ENCODE data around the gene GRIA4.

GRIA4 gene

DNA sequence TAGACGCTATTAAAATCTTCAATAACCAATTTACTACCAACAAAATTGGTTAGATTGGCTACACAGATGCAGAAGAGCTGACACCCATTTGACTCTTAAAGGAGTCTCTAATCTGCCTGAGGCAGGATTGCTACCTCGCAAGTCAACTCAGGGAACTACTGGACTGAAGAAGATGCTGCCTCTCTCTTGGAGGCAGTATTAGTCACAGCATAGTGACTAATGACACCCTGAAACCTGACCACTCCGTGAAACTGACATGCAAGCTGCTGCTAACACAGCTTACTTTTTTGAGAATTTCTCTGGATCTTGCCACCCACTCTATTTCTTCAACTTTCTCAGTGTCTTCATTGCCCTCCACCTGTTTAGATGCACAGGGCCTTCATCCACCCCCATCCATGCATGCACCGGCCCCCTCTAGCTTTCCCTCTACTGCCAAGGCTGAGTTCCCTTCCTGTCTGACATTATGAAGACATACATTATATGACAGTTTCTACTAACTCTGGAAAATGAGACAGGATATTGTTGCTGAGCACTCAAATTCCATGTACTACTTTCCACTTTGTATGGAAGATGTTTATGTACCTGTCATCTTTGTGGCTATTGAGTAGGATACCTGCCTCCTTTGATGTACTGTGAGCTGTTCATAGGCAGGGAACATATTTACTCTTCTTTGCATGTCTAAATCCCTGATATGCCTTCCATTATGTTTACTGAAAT lies 229.0 kb downstream of the GRIA4 start:
- no peaks in the 10 kb centered on the region for H3K9me3 ChIP-seq (ENCODE audit: insufficient read depth, low read depth, low read length)
- no peaks in the 10 kb centered on the region for H3K4me1 ChIP-seq (ENCODE audit: insufficient read depth, low read length)
- H3K27ac ChIP-seq (ENCODE audit: low read length): no peak overlapping the region
- no peak overlapping the region for H3K4me3 ChIP-seq (ENCODE audit: low read length)
- H3K27me3 ChIP-seq (ENCODE audit: insufficient read depth, low read length): no peaks in the 10 kb centered on the region
- no peak overlapping the region for H3K9ac ChIP-seq (ENCODE audit: low read depth, low read length)
- H3K36me3 ChIP-seq (ENCODE audit: insufficient read depth, low read depth, low read length): no peaks in the 10 kb centered on the region

DNA sequence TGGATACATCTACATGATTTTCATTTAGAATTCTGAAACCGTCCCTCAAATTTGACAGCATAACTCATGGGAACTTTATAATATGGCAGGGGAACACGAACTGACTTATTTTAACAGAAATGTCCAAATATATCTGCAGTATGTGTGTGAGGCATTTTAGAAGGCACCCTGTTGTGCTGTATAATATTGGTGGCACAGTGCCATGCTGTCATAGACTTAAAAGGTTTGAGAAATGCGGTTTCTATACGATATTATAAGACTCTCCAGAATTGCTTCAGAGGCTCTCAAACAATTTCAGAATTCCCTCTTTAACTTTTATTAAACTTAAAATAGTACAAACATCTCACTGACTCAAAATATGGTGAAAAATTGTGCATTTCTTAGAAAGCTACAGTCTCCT lies 230.5 kb downstream of the GRIA4 start:
- Histone ChIP-seq H3K27ac (ENCODE audit: low read length) (no peak overlapping the region), H3K9me3 (ENCODE audit: insufficient read depth, low read depth, low read length) (no peaks in the 10 kb centered on the region), H3K27me3 (ENCODE audit: insufficient read depth, low read length) (no peaks in the 10 kb centered on the region), H3K9ac (ENCODE audit: low read depth, low read length) (no peak overlapping the region), H3K4me1 (ENCODE audit: insufficient read depth, low read length) (no peaks in the 10 kb centered on the region), H3K36me3 (ENCODE audit: insufficient read depth, low read depth, low read length) (no peaks in the 10 kb centered on the region), H3K4me3 (ENCODE audit: low read length) (no peak overlapping the region)

DNA sequence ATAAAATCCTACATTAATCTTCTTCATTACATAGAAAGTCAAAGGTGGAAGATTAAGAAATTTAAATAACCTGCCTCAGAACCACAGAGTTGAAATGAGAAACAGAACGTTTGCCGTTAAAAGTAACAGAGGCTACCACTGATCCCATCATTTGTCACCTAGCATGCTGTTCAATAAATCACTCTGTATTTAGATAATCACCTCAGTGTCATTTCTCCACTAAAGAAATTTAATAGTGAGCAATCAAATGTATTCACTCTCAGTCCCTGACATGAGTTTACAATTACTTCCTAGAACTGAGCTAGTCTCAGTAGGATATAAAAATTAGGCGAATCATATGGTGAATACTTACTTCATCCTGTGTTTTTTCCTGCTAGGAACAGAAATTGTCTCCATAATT lies 242.5 kb downstream of the GRIA4 start:
- H3K9me3 ChIP-seq (ENCODE audit: insufficient read depth, low read depth, low read length): no peaks in the 10 kb centered on the region
- no peak overlapping the region for H3K27ac ChIP-seq (ENCODE audit: low read length)
- H3K36me3 ChIP-seq (ENCODE audit: insufficient read depth, low read depth, low read length): no peaks in the 10 kb centered on the region
- no peak overlapping the region for H3K9ac ChIP-seq (ENCODE audit: low read depth, low read length)
- no peaks in the 10 kb centered on the region for H3K27me3 ChIP-seq (ENCODE audit: insufficient read depth, low read length)
- H3K4me3 ChIP-seq (ENCODE audit: low read length): no peak overlapping the region
- H3K4me1 ChIP-seq (ENCODE audit: insufficient read depth, low read length): no peaks in the 10 kb centered on the region

DNA sequence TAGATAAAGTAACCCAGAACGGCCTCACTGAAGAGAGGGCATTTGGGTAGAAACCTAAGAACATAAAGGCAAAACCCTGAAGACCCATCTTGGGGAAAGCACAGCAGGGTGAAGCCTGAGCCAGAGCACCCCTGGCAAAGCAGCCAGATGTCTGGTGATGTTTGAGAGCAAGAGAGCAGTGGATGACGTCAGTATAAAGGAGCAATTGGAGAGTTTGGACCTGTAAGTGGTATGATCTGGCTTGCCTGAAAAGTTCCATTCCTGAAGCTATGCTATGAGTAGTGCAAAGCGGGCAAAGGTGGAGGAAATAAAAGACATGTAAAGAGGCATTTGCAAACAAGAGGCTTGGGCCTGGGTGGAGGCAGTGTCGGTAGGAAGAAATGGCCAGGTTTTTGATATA lies 244.4 kb downstream of the GRIA4 start:
- Histone ChIP-seq H3K9ac (ENCODE audit: low read depth, low read length) (no peak overlapping the region), H3K4me3 (ENCODE audit: low read length) (no peak overlapping the region), H3K4me1 (ENCODE audit: insufficient read depth, low read length) (no peaks in the 10 kb centered on the region), H3K36me3 (ENCODE audit: insufficient read depth, low read depth, low read length) (no peaks in the 10 kb centered on the region), H3K27ac (ENCODE audit: low read length) (no peak overlapping the region), H3K27me3 (ENCODE audit: insufficient read depth, low read length) (no peaks in the 10 kb centered on the region), H3K9me3 (ENCODE audit: insufficient read depth, low read depth, low read length) (no peaks in the 10 kb centered on the region)

DNA sequence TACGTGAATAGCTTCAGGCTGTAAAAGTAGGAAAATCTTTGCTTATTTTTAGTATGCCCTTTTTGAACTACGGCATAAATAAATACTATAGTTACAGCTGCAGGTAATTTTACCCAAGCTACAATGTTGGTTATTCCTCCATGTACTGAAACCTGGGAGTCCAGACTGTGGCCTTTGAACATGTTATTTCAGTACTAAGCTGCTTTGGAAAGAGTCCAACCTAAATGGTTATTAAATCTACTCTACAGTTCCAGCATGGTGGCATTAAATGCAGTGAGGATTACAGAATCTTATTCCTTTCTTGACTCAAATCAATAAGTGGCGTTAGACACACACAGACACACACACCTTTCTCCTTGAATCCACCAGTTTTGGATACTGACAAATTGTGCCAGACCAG lies 247.1 kb downstream of the GRIA4 start:
- H3K4me3 ChIP-seq (ENCODE audit: low read length): no peak overlapping the region

DNA sequence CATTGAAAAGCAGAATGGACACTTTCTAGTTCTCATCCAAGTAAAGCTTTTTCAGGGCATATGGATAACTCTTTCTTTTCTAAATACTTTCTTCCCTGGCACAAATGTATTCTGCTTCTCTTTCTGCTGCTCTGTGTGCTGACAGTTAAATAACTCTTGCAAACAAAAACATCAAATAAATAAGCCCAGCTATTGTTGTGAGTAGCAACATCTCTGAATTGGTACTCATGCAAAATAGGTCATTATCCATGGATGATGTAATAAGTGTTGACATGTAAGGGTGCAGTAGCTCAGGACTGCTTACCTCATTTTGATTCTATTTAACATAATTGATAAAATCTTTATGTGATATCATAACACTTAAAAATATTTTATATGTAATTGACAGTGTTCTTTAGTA lies 247.9 kb downstream of the GRIA4 start:
- Histone ChIP-seq H3K36me3 (ENCODE audit: insufficient read depth, low read depth, low read length) (no peaks in the 10 kb centered on the region), H3K9ac (ENCODE audit: low read depth, low read length) (no peak overlapping the region), H3K27me3 (ENCODE audit: insufficient read depth, low read length) (no peaks in the 10 kb centered on the region), H3K27ac (ENCODE audit: low read length) (no peak overlapping the region), H3K4me1 (ENCODE audit: insufficient read depth, low read length) (no peaks in the 10 kb centered on the region), H3K9me3 (ENCODE audit: insufficient read depth, low read depth, low read length) (no peaks in the 10 kb centered on the region), H3K4me3 (ENCODE audit: low read length) (no peak overlapping the region)

More for the DNA sequence above, 247.1 kb downstream of the GRIA4 start:
- Histone ChIP-seq H3K9me3 (ENCODE audit: insufficient read depth, low read depth, low read length) (no peaks in the 10 kb centered on the region), H3K27me3 (ENCODE audit: insufficient read depth, low read length) (no peaks in the 10 kb centered on the region), H3K9ac (ENCODE audit: low read depth, low read length) (no peak overlapping the region), H3K27ac (ENCODE audit: low read length) (no peak overlapping the region), H3K36me3 (ENCODE audit: insufficient read depth, low read depth, low read length) (no peaks in the 10 kb centered on the region), H3K4me1 (ENCODE audit: insufficient read depth, low read length) (no peaks in the 10 kb centered on the region)

DNA sequence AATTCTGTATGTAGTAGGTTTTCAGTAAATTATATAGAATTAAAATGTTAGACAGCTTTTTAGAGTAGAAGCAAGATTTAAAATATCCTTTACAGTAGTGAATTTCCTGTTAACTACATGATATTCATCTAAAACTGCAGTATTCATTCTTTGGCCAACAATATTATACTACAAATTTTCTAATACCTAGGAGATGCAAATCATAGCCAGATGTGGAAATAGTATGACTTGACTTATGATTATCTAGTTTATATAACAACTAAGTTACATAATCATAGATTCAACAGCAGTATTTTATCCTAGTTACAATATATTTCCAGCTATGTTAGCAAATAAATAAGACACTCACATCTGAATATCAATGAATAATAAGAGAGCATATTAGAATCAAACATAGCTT lies 249.0 kb downstream of the GRIA4 start:
- no peaks in the 10 kb centered on the region for H3K9me3 ChIP-seq (ENCODE audit: insufficient read depth, low read depth, low read length)
- no peak overlapping the region for H3K27ac ChIP-seq (ENCODE audit: low read length)
- no peaks in the 10 kb centered on the region for H3K36me3 ChIP-seq (ENCODE audit: insufficient read depth, low read depth, low read length)
- no peak overlapping the region for H3K9ac ChIP-seq (ENCODE audit: low read depth, low read length)
- no peak overlapping the region for H3K4me3 ChIP-seq (ENCODE audit: low read length)
- no peaks in the 10 kb centered on the region for H3K4me1 ChIP-seq (ENCODE audit: insufficient read depth, low read length)
- H3K27me3 ChIP-seq (ENCODE audit: insufficient read depth, low read length): no peaks in the 10 kb centered on the region

DNA sequence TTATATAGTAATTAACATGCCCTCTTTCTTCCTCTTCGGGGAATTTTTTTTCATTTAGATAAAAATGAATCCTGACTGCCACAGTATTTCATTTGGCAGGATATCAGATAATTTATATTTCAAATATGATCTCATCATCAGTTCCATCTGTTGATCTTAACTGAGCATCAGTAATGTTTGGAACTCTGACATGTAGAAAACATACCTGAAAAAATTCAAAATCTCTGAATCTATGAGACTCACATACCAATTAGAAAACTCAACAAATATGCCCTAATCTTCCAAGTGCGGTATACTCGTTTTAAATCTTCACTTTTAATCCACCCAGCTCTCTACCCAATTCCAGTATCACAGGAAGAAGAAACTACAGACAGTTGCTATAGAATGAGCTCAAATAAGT lies 250.2 kb downstream of the GRIA4 start:
- no peak overlapping the region for H3K27ac ChIP-seq (ENCODE audit: low read length)
- no peaks in the 10 kb centered on the region for H3K9me3 ChIP-seq (ENCODE audit: insufficient read depth, low read depth, low read length)
- H3K36me3 ChIP-seq (ENCODE audit: insufficient read depth, low read depth, low read length): no peaks in the 10 kb centered on the region
- H3K4me1 ChIP-seq (ENCODE audit: insufficient read depth, low read length): no peaks in the 10 kb centered on the region
- no peak overlapping the region for H3K4me3 ChIP-seq (ENCODE audit: low read length)
- no peaks in the 10 kb centered on the region for H3K27me3 ChIP-seq (ENCODE audit: insufficient read depth, low read length)
- H3K9ac ChIP-seq (ENCODE audit: low read depth, low read length): no peak overlapping the region

DNA sequence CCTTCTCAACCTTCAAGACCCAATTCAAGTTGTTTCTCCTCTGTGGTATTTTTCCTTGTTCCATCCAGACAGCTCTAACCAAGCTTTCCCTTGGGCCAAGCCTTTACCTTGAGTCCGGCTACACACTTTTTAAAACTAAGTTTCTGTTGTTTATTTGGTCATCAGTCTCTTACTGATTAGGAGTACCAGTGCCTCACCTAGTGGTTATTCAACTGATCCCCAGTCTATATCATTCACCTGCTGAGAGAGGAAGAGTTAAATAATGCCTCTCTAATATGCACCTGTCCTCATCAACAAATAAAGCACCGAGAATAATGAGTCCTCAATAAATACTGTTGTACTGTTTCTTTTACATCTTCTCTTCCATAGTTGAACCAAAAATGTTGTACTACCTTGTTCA lies 251.4 kb downstream of the GRIA4 start:
- Histone ChIP-seq H3K4me1 (ENCODE audit: insufficient read depth, low read length) (no peaks in the 10 kb centered on the region), H3K27ac (ENCODE audit: low read length) (no peak overlapping the region), H3K4me3 (ENCODE audit: low read length) (no peak overlapping the region), H3K27me3 (ENCODE audit: insufficient read depth, low read length) (no peaks in the 10 kb centered on the region), H3K9ac (ENCODE audit: low read depth, low read length) (no peak overlapping the region), H3K36me3 (ENCODE audit: insufficient read depth, low read depth, low read length) (no peaks in the 10 kb centered on the region), H3K9me3 (ENCODE audit: insufficient read depth, low read depth, low read length) (no peaks in the 10 kb centered on the region)

DNA sequence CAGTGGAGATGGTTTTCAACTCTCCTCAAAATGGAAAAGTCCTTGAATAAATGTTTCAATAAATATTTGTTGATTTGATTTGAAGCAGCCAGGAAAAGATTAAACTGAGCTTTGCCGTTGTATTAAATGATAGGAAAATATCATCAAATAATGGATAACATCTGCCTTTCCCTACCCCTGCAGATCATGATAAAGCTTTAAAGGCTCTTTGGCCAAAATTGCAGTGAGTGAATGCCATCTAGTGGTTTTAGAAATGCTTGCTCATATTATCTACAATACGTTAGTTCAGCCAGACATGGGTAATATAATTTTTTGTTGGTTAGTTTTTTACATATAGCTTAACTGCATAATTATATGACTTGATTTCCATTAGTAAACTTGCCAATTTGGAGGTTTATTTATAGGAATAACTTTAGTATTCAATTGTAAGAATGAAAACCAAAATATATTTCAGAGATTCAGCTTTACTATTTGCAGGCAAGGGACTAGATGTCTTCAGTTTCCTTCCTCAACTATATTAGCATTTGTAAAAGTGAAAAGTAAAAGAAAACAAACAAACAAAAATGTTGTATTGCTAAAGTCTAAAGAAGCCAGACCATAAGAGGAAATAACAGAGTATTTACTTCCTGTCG lies 253.0 kb downstream of the GRIA4 start:
- Histone ChIP-seq H3K27ac (ENCODE audit: low read length) (no peak overlapping the region), H3K27me3 (ENCODE audit: insufficient read depth, low read length) (no peaks in the 10 kb centered on the region), H3K4me1 (ENCODE audit: insufficient read depth, low read length) (peaks cover 5% of the 10 kb centered on the region), H3K9ac (ENCODE audit: low read depth, low read length) (no peak overlapping the region), H3K36me3 (ENCODE audit: insufficient read depth, low read depth, low read length) (no peaks in the 10 kb centered on the region), H3K9me3 (ENCODE audit: insufficient read depth, low read depth, low read length) (no peaks in the 10 kb centered on the region), H3K4me3 (ENCODE audit: low read length) (no peak overlapping the region)

DNA sequence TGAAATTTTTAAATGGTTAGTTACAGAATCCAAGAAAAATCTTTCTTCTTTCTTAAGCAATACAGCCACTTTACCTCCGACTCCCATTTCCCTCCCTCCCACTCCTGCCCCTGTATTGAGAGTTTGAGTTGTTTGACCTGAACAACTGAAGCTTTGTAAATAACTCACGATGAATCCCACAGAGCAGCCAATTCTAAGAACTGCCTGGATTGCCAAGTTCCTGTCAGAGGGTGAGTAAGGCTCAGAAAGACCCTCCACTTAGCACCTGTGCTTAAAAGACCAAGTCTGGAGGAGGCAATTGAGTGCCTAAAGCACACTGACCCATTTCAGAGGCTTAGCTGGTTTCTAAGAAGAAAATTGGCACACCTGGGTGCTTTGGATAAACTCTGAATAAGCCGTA lies 253.7 kb downstream of the GRIA4 start:
- H3K27ac ChIP-seq (ENCODE audit: low read length): no peak overlapping the region
- H3K4me3 ChIP-seq (ENCODE audit: low read length): no peak overlapping the region
- H3K9me3 ChIP-seq (ENCODE audit: insufficient read depth, low read depth, low read length): no peaks in the 10 kb centered on the region

DNA sequence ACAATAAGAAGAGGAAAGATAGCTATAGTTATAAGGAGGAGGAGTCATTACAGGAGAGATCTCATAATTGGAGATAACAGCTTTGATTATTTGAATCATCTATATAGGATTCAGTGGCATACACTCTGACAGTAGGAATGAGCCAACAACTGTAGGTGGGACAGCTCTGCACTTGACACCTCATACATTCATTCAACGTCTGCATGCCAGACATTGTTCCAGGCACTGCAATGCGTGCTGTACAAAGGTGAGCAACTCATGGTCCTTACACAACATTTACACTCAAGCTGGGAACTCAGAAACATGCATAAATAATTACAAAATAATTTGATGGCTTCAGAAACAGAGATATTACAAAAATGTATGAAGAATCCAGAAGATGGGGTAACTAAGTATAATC lies 257.9 kb downstream of the GRIA4 start:
- no peaks in the 10 kb centered on the region for H3K9me3 ChIP-seq (ENCODE audit: insufficient read depth, low read depth, low read length)
- H3K4me3 ChIP-seq (ENCODE audit: low read length): no peak overlapping the region
- H3K27me3 ChIP-seq (ENCODE audit: insufficient read depth, low read length): no peaks in the 10 kb centered on the region
- no peak overlapping the region for H3K9ac ChIP-seq (ENCODE audit: low read depth, low read length)
- peaks cover 5% of the 10 kb centered on the region for H3K4me1 ChIP-seq (ENCODE audit: insufficient read depth, low read length)
- H3K36me3 ChIP-seq (ENCODE audit: insufficient read depth, low read depth, low read length): no peaks in the 10 kb centered on the region
- no peak overlapping the region for H3K27ac ChIP-seq (ENCODE audit: low read length)

More for the DNA sequence above, 253.7 kb downstream of the GRIA4 start:
- Histone ChIP-seq H3K36me3 (ENCODE audit: insufficient read depth, low read depth, low read length) (no peaks in the 10 kb centered on the region), H3K9ac (ENCODE audit: low read depth, low read length) (no peak overlapping the region), H3K27me3 (ENCODE audit: insufficient read depth, low read length) (no peaks in the 10 kb centered on the region), H3K4me1 (ENCODE audit: insufficient read depth, low read length) (peaks cover 5% of the 10 kb centered on the region)

Data from iPS-20b (cell line).